CD4-positive, alpha-beta T cell (primary cell): Measurements from ENCODE around the gene COG5. TPM values are rescaled to one million over a fixed set of nuclear protein-coding genes. Genes with fewer than 3 reads are reported as not detected.

ENCODE experiments used
- ATAC-seq: fragments of 200-7000 bp; cut with Tn5 transposase; one replicate; pipeline ENCODE4 v1.10.0; 2022; ENCODE audit warnings: mild to moderate bottlenecking; ENCODE audit not compliant: poor library complexity
- CTCF ChIA-PET: fragments of 350-600 bp; sonication (Branson Sonifier 250); formaldehyde crosslinking; loops from one replicate; lab custom pipeline; 2021; ENCODE audit warnings: antibody characterized with exemption, inconsistent platforms; lab: Charles Lee
- POLR2A ChIA-PET: fragments of 350-600 bp; sonication (Branson Sonifier 250); formaldehyde crosslinking; loops from one replicate; lab custom pipeline; 2021; ENCODE audit warnings: antibody characterized with exemption, inconsistent platforms; lab: Charles Lee
- DNase-seq, 14 experiments: peaks; one replicate each; pipeline ENCODE4 v3.0.0-alpha.2; 2013 to 2020; ENCODE audit warnings: mixed read lengths in 2 of 14
- H3K27ac ChIP-seq, 2 donors: one replicate each; pipeline versions ENCODE4 v1.5.1 to v1.7.0; 2013; ENCODE audit warnings: low read length in 2 of 2, low read depth in 1 of 2, mild to moderate bottlenecking in 1 of 2
- H3K27me3 ChIP-seq, 2 experiments: 1 replicate in 1 of 2; 2 replicates in 1 of 2; pipeline versions ENCODE4 v1.6.1 to v1.7.0; 2013; ENCODE audit warnings: low read length in 2 of 2, control low read depth in 1 of 2, mild to moderate bottlenecking in 1 of 2, moderate library complexity in 1 of 2; ENCODE audit not compliant: insufficient read depth in 2 of 2, control insufficient read depth in 1 of 2
- H3K36me3 ChIP-seq: one replicate; pipeline ENCODE4 v1.6.1; 2013; ENCODE audit warnings: low read length, control low read depth; ENCODE audit not compliant: insufficient read depth
- H3K4me1 ChIP-seq: one replicate; pipeline ENCODE4 v1.6.1; 2013; ENCODE audit warnings: low read length, control low read depth; ENCODE audit not compliant: insufficient read depth
- H3K4me3 ChIP-seq: one replicate; pipeline ENCODE4 v1.5.1; 2013; ENCODE audit warnings: mild to moderate bottlenecking, low read length, moderate library complexity
- H3K9me3 ChIP-seq, 2 experiments: 1 replicate in 1 of 2; 2 replicates in 1 of 2; pipeline versions ENCODE4 v1.6.1 to v1.7.0; 2013; ENCODE audit warnings: low read length in 2 of 2, mild to moderate bottlenecking in 2 of 2, control low read depth in 1 of 2, moderate library complexity in 1 of 2; ENCODE audit not compliant: control insufficient read depth in 1 of 2, insufficient read depth in 1 of 2
- H3K27ac Mint-ChIP-seq: one replicate; pipeline ENCODE4 v1.8.0; 2020; ENCODE audit warnings: mixed read lengths
- H3K27me3 Mint-ChIP-seq: one replicate; pipeline ENCODE4 v1.8.0; 2021; ENCODE audit warnings: mixed read lengths
- H3K36me3 Mint-ChIP-seq: one replicate; pipeline ENCODE4 v1.8.0; 2021; ENCODE audit warnings: low read depth, mixed read lengths
- H3K4me1 Mint-ChIP-seq: one replicate; pipeline ENCODE4 v1.8.0; 2021; ENCODE audit warnings: low read depth, mixed read lengths
- H3K4me3 Mint-ChIP-seq: one replicate; pipeline ENCODE4 v1.8.0; 2020; ENCODE audit warnings: mild to moderate bottlenecking, mixed read lengths
- H3K9me3 Mint-ChIP-seq: one replicate; pipeline ENCODE4 v1.8.0; 2020; ENCODE audit warnings: mixed read lengths
- CTCF ChIP-seq: fragments of 200-600 bp; IDR thresholded peaks from one replicate; pipeline ENCODE4 v1.8.0; 2022; ENCODE audit warnings: antibody characterized with exemption, mild to moderate bottlenecking
- intact Hi-C, 2 experiments: fragments of 100-400 bp; cut with DNase I in 1 of 2; cut with micrococcal nuclease in 1 of 2; formaldehyde crosslinking; loops; one replicate each; pipeline versions ENCODE4 v1.15.1 to v1.9.0; 2023 to 2025; cut with DNase I, micrococcal nuclease
- total RNA-seq, 174 experiments: library from RNA in 2 of 174; stranded (reverse) in 2 of 174; gene quantifications; one replicate each; pipeline ENCODE4 v1.2.3 and lab custom pipeline; 2021 to 2026

COG5 gene
- total RNA-seq, 2 experiments from 2014 or later: 43.4 to 44.5 TPM

GRCh38 chr7:107404740-107405537 is 158.8 kb downstream of the COG5 start:
- ChIA-PET CTCF (interaction anchor here (0.7 kb wide), 1 partner anchor 31 kb away, joined by 4 read pairs; no protein-coding TSS in a partner anchor), POLR2A (no interaction called here)
- Histone ChIP-seq H3K4me3 (no peak overlapping the region), H3K4me1 (no peaks in the 10 kb centered on the region), H3K27me3 (no peaks in the 10 kb centered on the region), H3K27ac (no peak overlapping the region), H3K36me3 (peaks cover 6% of the 10 kb centered on the region), H3K9me3 (no peaks in the 10 kb centered on the region)
- ATAC-seq (no peak), DNase-seq (no peak)
- H3K27ac Mint-ChIP-seq: no peak overlapping the region
- H3K4me3 Mint-ChIP-seq: no peak overlapping the region
- no peak for TF ChIP-seq CTCF
- no peaks in the 10 kb centered on the region for H3K4me1 Mint-ChIP-seq
- H3K36me3 Mint-ChIP-seq: peaks cover 73% of the 10 kb centered on the region
- no peaks in the 10 kb centered on the region for H3K27me3 Mint-ChIP-seq
- intact Hi-C loops: no loop called here
- H3K9me3 Mint-ChIP-seq: no peaks in the 10 kb centered on the region

GRCh38 chr7:107398161-107398560 is 165.6 kb downstream of the COG5 start:
- H3K9me3 Mint-ChIP-seq: no peaks in the 10 kb centered on the region
- H3K4me3 ChIP-seq: no peak overlapping the region
- H3K27me3 Mint-ChIP-seq: no peaks in the 10 kb centered on the region
- intact Hi-C loops: no loop called here
- H3K36me3 Mint-ChIP-seq: peaks cover 48% of the 10 kb centered on the region
- DNase-seq (no peak), ATAC-seq (no peak)
- no peaks in the 10 kb centered on the region for H3K4me1 ChIP-seq
- CTCF ChIA-PET: no interaction called here
- H3K27me3 ChIP-seq: no peaks in the 10 kb centered on the region
- H3K27ac ChIP-seq: no peak overlapping the region
- H3K4me1 Mint-ChIP-seq: no peaks in the 10 kb centered on the region
- H3K4me3 Mint-ChIP-seq: no peak overlapping the region
- TF ChIP-seq CTCF: no peak
- POLR2A ChIA-PET: no interaction called here
- H3K36me3 ChIP-seq: peaks cover 3% of the 10 kb centered on the region
- H3K9me3 ChIP-seq: no peaks in the 10 kb centered on the region
- H3K27ac Mint-ChIP-seq: no peak overlapping the region

- Mint-ChIP-seq H3K27me3 (no peaks in the 10 kb centered on the region), H3K27ac (no peak overlapping the region), H3K9me3 (no peaks in the 10 kb centered on the region), H3K4me1 (no peaks in the 10 kb centered on the region), H3K4me3 (no peak overlapping the region), H3K36me3 (peaks cover 39% of the 10 kb centered on the region)
- ATAC-seq (no peak), DNase-seq (no peak)
- TF ChIP-seq CTCF: no peak
- ChIA-PET POLR2A (interaction anchor here (0.7 kb wide), 1 partner anchor 69 kb away, joined by 3 read pairs; no protein-coding TSS in a partner anchor), CTCF (no interaction called here)
- intact Hi-C loops: no loop called here
- Histone ChIP-seq H3K9me3 (no peaks in the 10 kb centered on the region), H3K27ac (no peak overlapping the region), H3K4me3 (no peak overlapping the region), H3K4me1 (no peaks in the 10 kb centered on the region), H3K36me3 (peaks cover 3% of the 10 kb centered on the region), H3K27me3 (no peaks in the 10 kb centered on the region)
Measured at GRCh38 chr7:107396990-107397389, 166.7 kb downstream of the COG5 start.
